Thyroid gland (tissue), 4 donors: ENCODE measurements around the gene DACH1.

Experiments used
- CTCF ChIP-seq, 6 experiments: fragments of 200-600 bp in 3 of 6; fragments of 450-650 bp in 3 of 6; sonication (generic) in 3 of 6; IDR thresholded peaks; one replicate each; pipeline ENCODE4 v1.5.1; 2016 to 2019; ENCODE audit warnings: antibody characterized with exemption in 6 of 6, mild to moderate bottlenecking in 2 of 6, inconsistent platforms in 1 of 6, moderate library complexity in 1 of 6
- POLR2A ChIP-seq, 2 donors: fragments of 450-650 bp; IDR thresholded peaks; one replicate each; pipeline ENCODE4 v1.6.1; 2017; ENCODE audit warnings: antibody characterized with exemption in 2 of 2, mild to moderate bottlenecking in 2 of 2, moderate library complexity in 1 of 2

GRCh38 chr13:71912524-71912923 lies 45.5 kb upstream of the DACH1 start:
- TF ChIP-seq CTCF (IDR thresholded peaks at IDR 0.05) (no peak), POLR2A (IDR thresholded peaks at IDR 0.05) (no peak)
